ENCODE data around the gene NTHL1.

The NTHL1 gene

DNA sequence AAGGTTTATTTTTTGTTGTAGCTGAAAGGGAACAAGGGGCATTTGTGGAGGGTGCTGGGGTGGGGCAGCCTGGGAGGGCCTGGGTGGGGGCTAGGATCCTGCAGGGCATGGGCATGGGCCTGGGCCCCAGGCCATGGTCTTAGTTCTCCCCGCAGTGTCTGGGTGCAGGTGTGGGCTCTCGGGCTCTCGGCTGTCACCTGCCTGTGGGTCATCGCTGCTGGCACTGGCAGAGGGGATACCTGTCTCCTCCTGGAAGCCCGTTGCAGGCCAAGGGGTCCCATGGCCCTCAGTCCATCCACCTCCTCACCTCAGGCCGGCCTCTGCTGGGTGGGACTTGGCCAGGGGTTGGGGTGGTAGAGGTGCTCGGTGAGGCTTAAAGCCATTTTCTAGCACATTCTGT is 30.5 kb upstream of the NTHL1 start:
- Histone ChIP-seq H3K36me3 (peaks cover 64% of the 10 kb centered on the region), H3K9me3 (ENCODE audit: severe bottlenecking) (no peaks in the 10 kb centered on the region), H3K4me3 (ENCODE audit: low read depth, low read length) (no peak overlapping the region), H3K27ac (no peak overlapping the region), H3K27me3 (ENCODE audit: insufficient read depth, low read depth, severe bottlenecking) (no peaks in the 10 kb centered on the region)
- TF ChIP-seq CTCF (IDR thresholded peaks at IDR 0.05; ENCODE audit: low read depth, low read length), result no peak
- DNase-seq, result no peak

DNA sequence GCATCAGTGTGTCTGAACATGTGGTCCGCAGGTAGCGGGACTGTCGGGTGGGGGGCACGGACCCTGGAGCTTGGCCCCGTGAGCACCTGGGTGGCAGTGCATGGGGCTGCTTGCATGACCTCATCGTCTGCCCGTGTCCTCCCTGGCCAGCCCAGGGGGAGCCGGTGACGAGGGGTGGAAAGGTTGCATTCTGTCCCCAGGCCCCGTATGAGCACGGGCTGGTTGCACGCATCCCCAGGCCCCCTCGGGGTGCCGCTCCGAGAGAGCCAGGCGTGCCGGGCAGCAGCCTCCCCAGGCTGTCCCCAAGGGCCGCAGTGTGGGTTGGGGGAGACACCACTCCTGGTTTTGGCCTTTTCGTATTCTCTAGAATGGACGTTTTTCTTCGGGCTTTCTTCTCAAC is 30.1 kb upstream of the NTHL1 start:
- Histone ChIP-seq H3K27me3 (ENCODE audit: insufficient read depth, low read depth, severe bottlenecking) (no peaks in the 10 kb centered on the region), H3K4me3 (ENCODE audit: low read depth, low read length) (no peak overlapping the region), H3K36me3 (peaks cover 63% of the 10 kb centered on the region), H3K9me3 (ENCODE audit: severe bottlenecking) (no peaks in the 10 kb centered on the region), H3K27ac (no peak overlapping the region)
- DNase-seq, result no peak
- TF ChIP-seq CTCF (IDR thresholded peaks at IDR 0.05; ENCODE audit: low read depth, low read length), result no peak

DNA sequence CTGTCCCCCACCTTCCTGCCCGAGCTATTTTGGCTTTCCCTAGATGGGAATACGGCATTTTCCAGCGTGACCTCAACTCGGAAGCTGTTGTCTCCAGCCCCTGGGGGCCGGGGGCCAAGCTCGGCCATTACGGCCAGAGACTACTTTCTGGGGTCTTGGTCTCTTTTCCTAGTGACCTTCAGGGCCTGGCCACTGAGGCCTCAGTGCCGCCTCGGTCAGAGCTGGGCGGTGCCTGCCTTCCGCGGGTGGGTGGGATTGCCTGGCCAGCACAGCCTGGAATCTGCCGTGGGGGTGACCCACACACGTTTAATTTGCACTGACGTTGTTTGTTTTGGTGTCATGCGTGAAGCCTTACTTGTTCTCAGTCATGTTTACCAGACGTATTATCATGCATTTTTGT is 29.4 kb upstream of the NTHL1 start:
- Histone ChIP-seq H3K36me3 (peaks cover 63% of the 10 kb centered on the region), H3K27ac (no peak overlapping the region), H3K9me3 (ENCODE audit: severe bottlenecking) (no peaks in the 10 kb centered on the region), H3K27me3 (ENCODE audit: insufficient read depth, low read depth, severe bottlenecking) (no peaks in the 10 kb centered on the region), H3K4me3 (ENCODE audit: low read depth, low read length) (no peak overlapping the region)
- no peak for TF ChIP-seq CTCF (IDR thresholded peaks at IDR 0.05; ENCODE audit: low read depth, low read length)
- DNase-seq, result no peak

DNA sequence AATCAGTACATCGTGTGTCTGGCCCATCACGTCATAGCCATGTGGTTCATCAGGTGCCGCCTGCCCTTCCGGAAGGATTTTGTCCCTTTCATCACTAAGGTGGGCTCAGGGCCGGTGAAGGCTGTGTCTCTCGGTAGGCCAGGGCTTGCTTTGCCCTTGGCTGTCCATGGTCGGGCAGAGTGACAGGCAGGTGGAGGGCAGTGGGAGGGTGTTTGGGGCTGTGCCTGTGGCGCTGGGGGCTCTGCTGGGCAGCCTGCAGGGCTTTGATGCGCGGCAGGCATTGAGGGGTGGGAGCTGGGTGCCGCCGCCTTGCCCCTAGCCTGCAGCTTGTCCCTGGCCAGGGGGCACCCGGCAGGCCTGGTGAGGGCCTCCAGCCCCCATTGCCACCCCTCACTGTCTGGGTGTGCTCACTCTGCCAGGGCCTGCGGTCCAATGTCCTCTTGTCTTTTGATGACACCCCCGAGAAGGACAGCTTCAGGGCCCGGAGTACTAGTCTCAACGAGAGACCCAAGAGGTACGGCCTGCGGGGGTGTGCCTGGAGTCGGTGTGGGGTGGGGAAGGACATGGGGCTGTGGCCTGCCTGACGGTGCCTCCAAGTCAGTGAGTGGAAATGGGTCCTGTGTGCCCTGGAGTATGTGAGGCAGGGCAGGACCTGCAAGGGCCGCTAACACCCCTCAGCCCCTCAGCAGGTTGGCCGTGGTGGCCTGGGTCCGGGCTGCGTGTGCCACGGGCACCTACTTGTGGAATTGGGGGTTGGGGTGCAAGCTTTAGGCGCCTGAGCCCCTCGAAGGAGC is 28.6 kb upstream of the NTHL1 start:
- H3K4me3 ChIP-seq (ENCODE audit: low read depth, low read length), result no peak overlapping the region
- H3K36me3 ChIP-seq, result peaks cover 64% of the 10 kb centered on the region

GRCh38 chr16:2075631-2076030 is 28.0 kb upstream of the NTHL1 start:
- Histone ChIP-seq H3K9me3 (ENCODE audit: severe bottlenecking) (no peaks in the 10 kb centered on the region), H3K27me3 (ENCODE audit: insufficient read depth, low read depth, severe bottlenecking) (no peaks in the 10 kb centered on the region), H3K27ac (no peak overlapping the region), H3K36me3 (peaks cover 64% of the 10 kb centered on the region), H3K4me3 (ENCODE audit: low read depth, low read length) (no peak overlapping the region)
- no peak for TF ChIP-seq CTCF (IDR thresholded peaks at IDR 0.05; ENCODE audit: low read depth, low read length)
- DNase-seq, result no peak

More for the DNA sequence above, 28.6 kb upstream of the NTHL1 start:
- H3K27ac ChIP-seq, result no peak overlapping the region
- DNase-seq, result no peak
- no peaks in the 10 kb centered on the region for H3K9me3 ChIP-seq (ENCODE audit: severe bottlenecking)
- no peaks in the 10 kb centered on the region for H3K27me3 ChIP-seq (ENCODE audit: insufficient read depth, low read depth, severe bottlenecking)
- no peak for TF ChIP-seq CTCF (IDR thresholded peaks at IDR 0.05; ENCODE audit: low read depth, low read length)

GRCh38 chr16:2074071-2074470 is 26.4 kb upstream of the NTHL1 start:
- DNase-seq, result no peak
- H3K27ac ChIP-seq, result no peak overlapping the region
- H3K4me3 ChIP-seq (ENCODE audit: low read depth, low read length), result no peak overlapping the region
- H3K9me3 ChIP-seq (ENCODE audit: severe bottlenecking), result no peaks in the 10 kb centered on the region
- H3K27me3 ChIP-seq (ENCODE audit: insufficient read depth, low read depth, severe bottlenecking), result no peaks in the 10 kb centered on the region
- peaks cover 60% of the 10 kb centered on the region for H3K36me3 ChIP-seq
- no peak for TF ChIP-seq CTCF (IDR thresholded peaks at IDR 0.05; ENCODE audit: low read depth, low read length)
